ENCODE results near the gene CPNE1.
A peak's percentile ranks its signal among the peaks of the same experiment; 100 is the strongest.
"Not testable (repeated sequence)": the region's sequence is repeated elsewhere in the genome, so short reads cannot be mapped to it uniquely, and the experiment has no call there.

Gene CPNE1

DNA sequence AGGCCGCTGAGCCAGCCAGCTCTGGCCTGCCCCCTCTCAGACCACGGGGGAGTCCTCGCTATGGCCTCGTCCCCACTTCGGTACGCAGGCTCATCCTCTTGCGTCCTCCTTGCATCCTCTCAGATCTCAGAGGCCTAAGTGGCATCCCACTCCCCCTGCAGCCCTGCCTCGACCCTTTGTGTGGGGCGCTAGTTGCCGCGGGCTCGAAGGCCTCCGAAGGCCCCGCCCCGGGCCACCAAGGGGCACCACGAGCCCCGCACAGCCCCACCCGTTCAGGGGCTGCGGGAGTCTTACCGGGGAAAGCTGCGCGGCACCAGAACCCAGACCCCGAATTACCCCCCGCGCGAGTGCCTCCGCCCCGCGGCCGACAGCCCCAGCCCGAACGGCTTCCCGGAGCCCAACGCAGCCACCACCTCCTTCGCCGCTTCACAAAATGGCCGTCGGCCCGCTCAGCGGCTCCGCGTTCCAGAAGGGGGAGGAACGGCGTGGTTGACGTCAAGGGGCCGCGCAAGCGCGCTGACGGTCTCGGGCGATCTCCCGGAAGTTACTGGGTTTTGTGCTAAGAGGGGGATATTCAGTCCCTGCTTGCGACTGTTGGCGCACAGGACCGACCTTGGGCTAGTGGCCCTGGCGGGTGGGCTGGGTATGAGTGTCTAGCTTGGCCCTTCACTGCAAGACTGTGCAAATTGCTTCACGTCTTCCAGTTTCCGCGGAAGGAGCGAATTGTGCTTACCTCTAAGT is at the start of gene CPNE1, which contains the start of gene RBM12:
Gene CPNE1, minus strand, starts transcription at position 435 of the 741 bp plus-strand sequence. CDS start 31,977 bp downstream, outside the sequence.
Gene RBM12, minus strand, starts transcription at position 435 of the 741 bp plus-strand sequence. CDS start 9,578 bp downstream, outside the sequence.
- DNase-seq: peak; percentile 92

DNA sequence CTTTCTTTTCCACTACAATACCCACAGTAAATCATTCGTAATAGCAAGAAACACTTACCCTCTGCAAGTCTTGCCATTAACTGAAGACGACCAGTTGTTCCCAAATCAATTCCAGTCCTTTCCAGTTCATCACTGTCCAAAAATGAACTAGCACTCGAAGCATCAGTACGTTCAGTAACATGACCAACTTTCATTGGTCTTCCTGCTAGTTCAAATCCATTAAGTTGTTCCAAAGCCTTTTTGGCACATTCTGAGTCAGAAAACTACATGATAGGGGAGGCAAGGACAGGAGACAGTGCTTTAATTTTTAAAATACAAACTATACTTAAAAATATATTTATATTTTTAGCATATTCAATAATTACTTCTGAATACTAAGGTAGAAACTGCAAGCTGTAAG is 49.4 kb upstream of the CPNE1 start:
- no peak for DNase-seq

DNA sequence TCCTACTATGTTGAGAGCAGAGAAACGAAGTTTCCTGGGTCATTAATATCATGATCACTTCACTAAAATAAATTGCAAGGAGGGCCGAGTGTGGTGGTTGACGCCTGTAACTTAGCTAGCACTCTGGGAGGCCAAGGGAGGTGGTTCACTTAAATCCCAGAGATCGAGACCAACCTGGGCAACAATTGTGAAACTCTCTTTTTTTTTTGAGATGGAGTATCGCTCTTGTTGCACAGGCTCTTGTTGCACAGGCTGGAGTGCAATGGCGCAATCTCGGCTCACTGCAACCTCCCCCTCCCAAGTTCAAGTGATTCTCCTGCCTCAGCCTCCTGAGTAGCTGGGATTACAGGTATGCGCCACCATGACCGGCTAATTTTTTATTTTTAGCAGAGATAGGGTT is 48.4 kb upstream of the CPNE1 start:
- DNase-seq: not testable (repeated sequence)

DNA sequence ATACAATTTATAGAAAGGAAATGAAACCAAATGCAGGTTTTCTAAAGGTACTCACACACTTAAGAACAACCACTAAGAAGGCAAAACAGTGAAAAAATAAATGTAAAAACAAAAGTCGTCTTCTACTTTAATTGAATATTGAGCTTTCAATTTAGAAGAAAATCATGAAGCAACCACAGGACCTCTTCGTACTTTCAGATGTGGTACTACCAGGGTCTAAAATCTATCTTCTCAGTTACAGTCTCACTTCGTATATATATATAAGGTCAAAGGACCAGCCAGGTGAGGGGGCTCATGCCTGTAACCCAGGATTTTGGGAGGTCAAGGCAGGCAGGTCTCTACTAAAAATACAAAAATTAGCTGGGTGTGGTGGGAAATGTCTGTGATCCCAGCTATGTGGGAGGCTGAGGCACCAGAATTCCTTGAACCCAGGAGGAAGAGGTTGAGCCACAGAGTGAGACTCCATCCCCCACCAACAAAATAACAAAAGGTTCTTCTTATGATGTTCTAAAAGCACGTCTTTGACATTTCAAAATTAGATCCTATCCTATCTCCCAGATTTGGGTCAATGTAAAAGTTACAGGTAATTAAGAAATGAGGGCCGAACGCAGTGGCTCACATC is 47.0 kb upstream of the CPNE1 start:
- DNase-seq: no peak

DNA sequence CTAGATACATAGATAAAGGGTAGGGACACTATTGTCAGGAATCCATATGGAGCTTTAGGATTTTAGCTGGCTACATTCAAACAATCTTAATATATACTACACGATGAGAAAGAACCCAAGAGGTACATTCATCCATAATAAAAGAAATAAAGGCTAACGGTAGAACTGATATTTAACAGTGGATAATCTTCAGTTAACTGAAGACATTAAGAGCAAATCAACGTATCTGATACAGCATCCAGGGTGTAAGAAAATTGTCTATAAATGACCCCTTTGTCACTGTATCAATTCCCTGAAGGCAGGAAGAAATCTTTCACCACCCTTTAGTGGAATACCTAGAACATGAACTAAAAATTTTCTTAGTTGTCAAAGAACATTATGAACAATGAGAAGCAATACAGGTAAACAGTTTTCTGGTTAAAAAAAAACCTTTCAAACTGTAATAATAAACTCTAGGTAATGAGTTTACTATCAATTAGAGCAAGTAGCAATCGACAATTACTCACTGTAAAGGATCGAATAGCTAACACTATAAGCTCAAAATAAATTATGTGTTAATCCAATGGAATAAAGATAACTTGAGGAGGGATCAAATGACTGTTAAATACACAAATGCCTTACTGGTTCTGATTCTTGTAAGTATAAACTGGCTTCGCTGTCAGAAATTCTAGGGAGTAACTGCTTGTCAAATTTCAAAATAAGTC is 46.3 kb upstream of the CPNE1 start:
- no peak for DNase-seq

DNA sequence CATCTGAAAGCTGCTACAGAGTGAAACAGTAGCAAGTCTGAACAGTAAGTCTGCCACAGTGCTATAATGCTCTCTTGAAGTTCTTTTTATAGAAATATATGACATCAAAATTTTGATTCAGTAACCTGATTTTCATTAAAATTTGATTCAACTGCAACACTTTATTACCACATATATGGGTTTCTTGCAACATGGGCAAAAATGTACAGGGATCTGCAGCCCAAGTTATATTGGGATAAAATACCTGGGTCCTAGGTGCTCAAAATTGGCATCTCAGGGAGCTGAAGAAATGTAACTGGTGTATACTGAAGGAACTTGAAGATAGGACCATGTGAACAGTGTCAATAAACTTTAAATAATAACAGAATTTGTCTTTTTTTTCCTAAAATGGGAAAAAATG is 45.3 kb upstream of the CPNE1 start:
- no peak for DNase-seq

DNA sequence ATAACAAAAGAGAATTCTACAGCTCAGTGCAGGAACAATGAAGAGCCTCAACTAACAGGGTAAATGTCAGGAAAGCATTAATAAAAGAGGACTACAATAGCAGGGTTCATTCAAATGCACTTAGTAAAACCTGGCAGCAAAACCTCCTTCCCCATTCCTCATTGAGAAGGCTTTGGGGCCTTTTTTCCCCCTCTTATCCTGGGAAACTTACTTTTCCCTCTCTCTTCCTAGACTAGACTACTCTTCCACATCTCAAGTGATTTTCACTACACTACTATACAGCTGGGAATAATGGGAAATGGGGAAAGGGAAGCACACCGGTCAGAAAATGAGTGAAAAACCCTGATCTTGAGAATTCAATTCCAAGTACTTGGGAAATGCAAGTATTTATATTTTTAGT is 44.6 kb upstream of the CPNE1 start:
- no peak for DNase-seq

DNA sequence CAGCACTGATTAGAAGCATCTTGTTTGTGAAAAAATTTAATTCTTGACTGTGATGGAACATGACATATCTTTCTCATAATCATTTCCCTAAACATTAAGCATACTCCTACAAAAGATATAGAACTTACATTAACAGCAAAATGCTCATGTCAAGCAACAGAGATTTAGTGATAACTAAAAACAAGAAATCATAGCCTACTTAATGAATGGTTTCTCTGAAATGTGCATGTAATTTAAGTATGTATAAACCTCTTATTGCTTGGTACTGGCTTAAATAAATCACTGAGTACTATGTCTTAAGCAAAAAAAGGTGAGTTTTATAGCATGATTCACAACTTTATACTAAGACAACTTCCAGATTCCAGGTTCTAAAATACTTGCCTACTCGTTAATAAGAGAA is 43.8 kb upstream of the CPNE1 start:
- DNase-seq: no peak

DNA sequence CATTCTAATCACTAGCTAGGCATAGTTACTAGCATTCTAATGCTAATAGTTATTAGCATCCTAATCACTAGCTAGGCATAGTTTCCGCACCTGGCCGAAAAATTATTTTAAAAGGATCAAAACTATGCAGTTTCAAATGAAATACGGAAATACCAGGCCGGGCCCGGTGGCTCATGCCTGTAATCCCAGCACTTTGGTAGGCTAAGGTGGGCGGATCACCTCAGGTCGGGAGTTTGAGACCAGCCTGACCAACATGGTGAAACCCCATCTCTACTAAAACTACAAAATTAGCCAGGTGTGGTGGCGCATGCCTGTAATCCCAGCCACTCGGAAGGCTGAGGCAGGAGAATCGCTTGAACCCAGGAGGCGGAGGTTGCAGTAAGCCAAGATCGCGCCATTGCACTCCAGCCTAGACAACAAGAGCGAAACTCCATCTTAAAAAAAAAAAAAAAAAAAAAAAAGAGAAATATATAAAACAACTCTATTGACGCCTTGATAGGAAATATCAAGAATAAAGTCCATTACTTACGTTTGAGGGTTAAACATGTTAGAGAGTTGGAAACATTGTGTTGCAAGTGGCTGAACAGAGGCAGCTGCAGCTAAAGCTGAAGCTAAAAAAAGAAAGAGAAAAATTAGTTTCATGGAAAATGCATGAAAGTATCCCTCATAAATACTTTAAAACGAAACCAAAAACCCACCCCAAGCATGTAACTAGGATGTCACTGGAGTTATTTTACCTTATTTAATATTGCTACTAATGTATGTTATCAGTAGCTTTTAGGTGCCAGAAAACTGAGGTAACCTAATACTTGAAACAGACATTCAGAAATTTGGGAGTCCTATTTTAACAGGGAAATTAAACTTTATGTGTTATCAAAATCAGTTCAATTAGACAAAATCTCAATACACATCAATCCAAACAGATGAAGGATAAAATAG is 42.2 kb upstream of the CPNE1 start:
- not testable (repeated sequence) for DNase-seq

DNA sequence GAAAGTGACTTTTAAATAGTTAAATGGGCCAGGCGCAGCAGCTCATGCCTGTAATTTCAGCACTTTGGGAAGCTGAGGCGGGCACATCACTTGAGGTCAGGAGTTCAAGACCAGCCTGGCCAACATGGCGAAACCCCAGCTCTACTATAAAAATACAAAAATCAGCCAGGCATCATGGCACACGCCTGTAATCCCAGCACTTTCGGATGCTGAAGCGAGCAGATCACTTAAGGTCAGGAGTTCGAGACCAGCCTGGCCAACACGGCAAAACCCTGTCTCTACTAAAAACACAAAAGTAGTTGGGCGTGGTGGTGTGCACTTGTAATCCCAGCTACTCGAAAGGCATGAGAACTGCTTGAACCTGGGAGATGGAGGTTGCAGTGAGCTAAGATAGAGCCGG is 41.2 kb upstream of the CPNE1 start:
- DNase-seq: not testable (repeated sequence)

DNA sequence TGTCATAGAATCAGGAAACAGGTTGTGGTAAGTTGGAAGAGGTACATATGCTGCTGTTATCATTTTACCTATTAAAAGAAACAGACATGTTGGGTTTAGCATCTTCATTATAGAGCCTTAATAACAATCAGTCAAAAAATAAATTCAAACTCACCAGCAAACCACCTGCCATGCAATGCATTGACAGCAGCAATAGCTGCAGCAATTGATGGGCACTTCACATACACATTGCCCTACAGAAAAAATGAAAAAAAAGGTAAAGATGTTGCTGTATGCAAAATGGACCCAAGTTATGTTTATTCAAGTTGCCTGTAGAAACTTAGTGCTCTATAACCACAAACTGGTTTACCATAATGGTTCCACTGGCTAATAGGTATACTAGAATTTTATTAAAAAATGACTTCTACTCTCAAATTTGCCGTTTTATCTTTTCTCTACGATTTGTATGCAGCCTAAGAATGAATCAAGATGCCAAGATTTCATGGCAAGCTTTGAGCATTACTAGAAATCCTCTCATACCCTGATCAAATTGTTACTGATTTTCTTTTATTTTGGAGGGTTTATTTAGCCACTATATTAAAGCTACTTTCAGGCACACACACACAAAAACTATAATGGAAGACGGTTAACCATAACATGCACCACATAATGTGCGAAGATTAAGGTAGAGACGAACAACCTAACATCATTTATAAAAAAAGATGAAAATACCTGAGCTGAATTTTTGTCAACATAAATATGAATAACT is 40.0 kb upstream of the CPNE1 start:
- DNase-seq: no peak

DNA sequence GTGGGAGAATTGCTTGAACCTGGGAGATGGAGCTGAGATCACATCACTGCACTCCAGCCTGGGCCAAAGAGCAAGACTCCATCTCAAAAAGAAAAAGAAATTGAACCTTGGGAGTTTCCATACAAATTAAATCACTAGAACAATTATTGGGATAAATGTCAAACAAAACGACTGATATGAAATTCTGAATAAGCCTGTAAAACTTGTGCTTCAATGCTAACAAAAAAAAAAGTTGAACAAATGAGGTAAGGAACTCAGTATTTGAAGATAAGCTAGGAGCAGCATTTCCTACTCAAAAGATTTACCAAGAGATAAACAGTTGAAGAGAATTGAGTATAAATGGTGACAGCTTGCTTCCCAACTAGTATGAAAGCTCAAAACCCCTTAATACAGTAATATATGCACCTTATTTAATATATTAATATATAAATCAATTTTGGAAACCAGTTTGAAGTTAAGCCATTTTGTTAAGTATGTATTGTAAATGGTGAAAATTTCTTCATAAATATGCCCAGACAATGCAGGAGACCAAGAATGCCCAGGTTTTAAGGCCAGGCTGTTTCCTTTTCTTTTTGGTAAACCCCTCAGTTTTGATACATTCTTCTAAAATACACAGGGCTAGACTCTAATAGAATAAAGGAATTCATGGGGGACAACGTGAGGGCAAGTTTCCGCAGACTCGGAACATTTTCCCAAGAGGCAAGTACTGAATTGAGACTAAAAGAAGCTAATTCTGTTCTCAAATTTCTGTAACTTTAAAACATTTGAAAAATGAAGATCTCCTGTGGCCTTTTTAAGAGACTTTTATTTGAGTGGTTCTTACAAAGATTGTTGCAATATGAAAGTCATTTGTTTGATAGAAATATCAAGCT is 38.4 kb upstream of the CPNE1 start:
- no peak for DNase-seq

DNA sequence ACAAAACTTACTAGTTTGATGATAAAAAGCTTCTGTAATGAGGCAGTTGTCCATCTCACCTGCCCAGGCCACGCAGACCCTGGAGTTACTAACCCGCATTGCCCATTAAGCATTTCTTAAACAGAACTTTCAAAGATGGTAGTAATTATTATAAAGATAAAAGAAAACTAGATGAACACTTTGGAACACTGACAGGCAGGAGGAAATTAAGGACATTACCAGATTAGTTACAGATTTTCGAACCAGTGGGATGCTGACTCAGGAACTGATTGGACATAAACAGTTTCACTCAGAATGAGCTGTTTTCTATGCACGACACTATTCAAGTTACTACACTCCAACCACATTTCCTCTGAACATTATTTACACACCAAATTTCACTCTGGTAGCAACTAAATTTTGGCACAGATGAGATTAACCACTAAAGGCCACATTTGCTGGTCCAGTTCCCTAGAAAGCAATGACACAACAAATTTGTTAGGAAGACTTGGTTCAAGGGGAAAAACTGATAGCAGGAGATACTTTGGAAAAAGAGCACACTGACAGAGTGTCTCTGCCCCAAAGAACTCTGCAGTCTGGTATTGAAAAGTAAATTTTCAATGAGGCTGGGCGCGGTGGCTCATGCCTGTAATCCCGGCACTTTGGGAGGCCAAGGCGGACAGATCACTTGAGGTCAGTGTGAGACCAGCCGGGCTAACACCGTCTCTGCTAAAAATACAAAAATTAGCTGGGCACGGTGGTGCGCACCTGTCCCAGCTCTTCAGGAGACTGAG is 37.5 kb upstream of the CPNE1 start:
- no peak for DNase-seq

DNA sequence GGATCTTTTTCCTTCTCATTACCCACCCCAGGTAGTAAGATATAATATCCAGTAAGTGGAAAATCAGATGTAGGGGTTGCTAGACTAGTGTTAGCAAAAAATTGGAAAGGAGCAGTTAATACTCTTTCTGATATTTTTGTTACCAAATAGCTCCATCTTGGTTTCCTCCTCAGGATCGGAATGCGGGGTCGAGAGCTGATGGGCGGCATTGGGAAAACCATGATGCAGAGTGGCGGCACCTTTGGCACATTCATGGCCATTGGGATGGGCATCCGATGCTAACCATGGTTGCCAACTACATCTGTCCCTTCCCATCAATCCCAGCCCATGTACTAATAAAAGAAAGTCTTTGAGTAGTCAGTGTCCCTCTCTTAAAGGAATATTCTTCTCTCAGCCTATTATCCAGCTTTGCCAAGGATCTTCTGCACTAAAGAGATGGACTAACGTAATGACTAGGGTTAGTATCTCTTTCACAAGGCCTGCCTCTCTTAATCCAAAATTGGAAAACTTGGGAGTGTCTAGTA is 36.0 kb upstream of the CPNE1 start:
- no peak for DNase-seq

DNA sequence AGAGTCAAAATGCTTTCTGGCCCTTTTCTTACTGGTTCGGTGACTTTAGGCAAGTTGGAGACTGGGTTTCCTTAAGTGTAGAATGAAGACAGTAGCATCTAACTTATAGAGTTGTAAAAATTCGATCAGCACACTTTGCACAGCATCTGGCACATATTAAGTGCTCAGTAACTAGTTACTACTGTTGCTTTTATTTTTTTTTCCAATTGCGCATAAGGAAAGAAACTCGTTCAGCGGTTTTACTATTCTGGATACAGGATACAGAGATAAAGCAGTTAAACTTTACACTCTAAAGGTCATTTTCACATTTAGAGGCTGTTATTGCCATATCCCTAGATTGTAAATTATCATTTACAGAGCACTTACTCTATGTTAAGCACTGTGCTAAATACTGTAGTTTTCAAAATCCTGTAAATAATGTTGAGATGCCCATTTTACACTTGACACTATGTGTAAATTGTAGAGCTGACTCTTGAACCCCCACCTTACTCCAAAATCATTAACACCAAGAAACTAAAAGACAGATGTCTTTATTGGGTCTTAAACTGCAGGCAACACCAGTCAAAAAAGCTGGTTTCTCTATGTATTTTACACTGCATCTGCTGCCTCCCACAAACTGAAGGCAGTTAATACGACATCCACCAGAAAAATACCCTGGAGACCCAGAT is 35.4 kb upstream of the CPNE1 start:
- DNase-seq: no peak

DNA sequence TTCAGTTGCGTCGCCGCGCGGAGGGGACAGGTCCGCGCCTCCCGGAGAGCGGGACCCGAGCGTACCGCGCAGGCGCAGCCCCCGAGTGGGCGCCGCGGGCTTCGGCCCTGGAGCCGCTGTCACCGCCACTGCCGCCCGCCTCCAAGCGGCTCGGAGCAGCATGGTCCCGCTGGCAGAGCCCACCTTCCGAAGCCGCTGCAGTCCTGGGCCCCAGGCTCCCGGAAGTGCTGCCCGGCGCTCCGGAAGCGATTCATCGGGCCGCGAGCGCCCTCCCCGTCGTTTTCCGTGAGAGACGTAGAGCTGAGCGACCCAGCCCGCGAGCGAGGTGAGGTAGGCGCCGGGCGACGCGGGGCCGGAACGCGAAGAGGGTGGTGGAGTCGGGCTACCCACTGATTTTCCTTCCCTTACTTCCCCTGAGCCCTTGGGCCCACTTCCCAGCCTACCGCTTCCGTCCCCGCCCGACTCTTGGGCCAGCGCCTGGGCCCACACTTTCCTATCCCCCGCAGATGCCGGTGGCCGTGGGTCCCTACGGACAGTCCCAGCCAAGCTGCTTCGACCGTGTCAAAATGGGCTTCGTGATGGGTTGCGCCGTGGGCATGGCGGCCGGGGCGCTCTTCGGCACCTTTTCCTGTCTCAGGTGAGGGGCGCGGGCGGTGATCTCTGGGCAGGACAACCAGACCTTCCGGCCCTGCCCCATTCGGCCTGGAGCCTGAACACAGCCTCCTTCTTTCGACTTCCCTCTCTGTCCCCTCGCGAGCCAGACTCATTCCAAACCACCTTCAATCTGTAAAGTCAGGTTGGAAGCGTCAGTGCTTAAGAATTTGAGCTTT is 34.6 kb upstream of the CPNE1 start, which contains the start of the genes NFS1 and ROMO1:
Gene NFS1, minus strand, starts transcription at position 226 of the 830 bp plus-strand sequence. Its CDS starts 64 bp downstream, at position 162.
Gene ROMO1, plus strand, starts transcription at position 279 of the 830 bp plus-strand sequence. Its CDS starts 228 bp downstream, at position 507.
- DNase-seq: peak; percentile 85

DNA sequence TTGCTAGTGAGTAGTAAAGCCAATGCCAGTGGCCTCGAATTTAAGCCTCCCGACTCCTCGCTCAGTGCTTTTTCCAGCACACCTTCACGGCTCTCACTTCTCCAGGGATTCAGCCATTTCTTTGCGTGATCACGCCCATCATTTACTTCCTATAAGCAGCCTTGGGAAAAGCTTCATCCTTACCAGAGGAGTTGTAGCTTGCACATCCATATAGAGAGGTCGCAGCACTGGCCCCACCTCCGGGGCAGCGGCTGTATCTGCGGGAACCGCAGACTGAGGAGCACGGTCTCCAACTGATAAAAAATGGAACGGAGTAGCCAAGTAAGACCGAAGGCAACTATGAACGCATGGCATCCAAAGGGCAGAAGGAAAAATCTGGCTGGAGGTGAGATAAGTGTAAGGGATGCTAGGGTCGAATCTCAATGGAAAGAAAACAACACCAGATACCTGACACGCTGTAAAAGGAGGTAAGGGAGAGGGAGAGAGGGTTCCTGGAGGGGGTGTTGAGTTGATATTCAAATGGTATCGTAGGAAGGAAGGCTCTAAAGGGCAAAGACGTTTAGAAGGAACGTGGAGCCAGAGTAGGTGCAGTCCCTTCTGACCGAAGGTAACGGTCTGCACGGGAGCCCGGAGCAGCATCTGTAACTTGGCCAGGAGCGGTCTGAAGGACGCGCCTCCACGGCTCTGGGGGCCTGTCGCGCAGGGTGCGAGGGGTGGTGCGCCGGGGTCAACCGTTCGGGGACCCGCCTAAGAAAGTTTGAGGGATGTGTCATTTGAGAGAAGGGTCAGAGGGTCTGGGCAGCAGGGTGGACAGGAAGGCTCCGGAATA is 33.8 kb upstream of the CPNE1 start:
- no peak for DNase-seq
